ENCODE data around the gene RUSF1. TPM values are rescaled to one million over a fixed set of nuclear protein-coding genes. Genes with fewer than 3 reads are reported as not detected.
"Not testable (repeated sequence)": the region's sequence is repeated elsewhere in the genome, so short reads cannot be mapped to it uniquely, and the experiment has no call there.

RUSF1 gene
- total RNA-seq, 1 experiment from 2014 or later = 30.5 TPM

- not testable (repeated sequence) for H3K4me3 ChIP-seq (ENCODE audit: low read length); H3K9me3 ChIP-seq (ENCODE audit: low read length); H3K9ac ChIP-seq (ENCODE audit: low read length); H3K27ac ChIP-seq (ENCODE audit: low read length); H3K36me3 ChIP-seq (ENCODE audit: insufficient read depth, low read length); DNase-seq; H3K27me3 ChIP-seq (ENCODE audit: low read length); H2AFZ ChIP-seq (ENCODE audit: low read length); H3K4me1 ChIP-seq (ENCODE audit: low read length); H4K20me1 ChIP-seq (ENCODE audit: insufficient read depth, low read depth, low read length); H3K79me2 ChIP-seq (ENCODE audit: low read length); H3K9me2 ChIP-seq (replicated peaks; ENCODE audit: insufficient read depth, low read length); H3K4me2 ChIP-seq (ENCODE audit: low read depth, low read length, poor library complexity, severe bottlenecking)
Measured at GRCh38 chr16:31523768-31524167, 15.6 kb upstream of the RUSF1 start.

- no peaks in the 10 kb centered on the region for H3K36me3 ChIP-seq (ENCODE audit: insufficient read depth, low read length)
- no peak overlapping the region for H3K4me2 ChIP-seq (ENCODE audit: low read depth, low read length, poor library complexity, severe bottlenecking)
- H3K27ac ChIP-seq (ENCODE audit: low read length) = no peak overlapping the region
- H3K79me2 ChIP-seq (ENCODE audit: low read length) = no peaks in the 10 kb centered on the region
- DNase-seq = peak; percentile 12
- no peaks in the 10 kb centered on the region for H3K9me2 ChIP-seq (replicated peaks; ENCODE audit: insufficient read depth, low read length)
- no peaks in the 10 kb centered on the region for H3K27me3 ChIP-seq (ENCODE audit: low read length)
- no peaks in the 10 kb centered on the region for H3K4me1 ChIP-seq (ENCODE audit: low read length)
- H3K9ac ChIP-seq (ENCODE audit: low read length) = no peak overlapping the region
- H2AFZ ChIP-seq (ENCODE audit: low read length) = no peak overlapping the region
- H4K20me1 ChIP-seq (ENCODE audit: insufficient read depth, low read depth, low read length) = no peaks in the 10 kb centered on the region
- no peak overlapping the region for H3K4me3 ChIP-seq (ENCODE audit: low read length)
- no peaks in the 10 kb centered on the region for H3K9me3 ChIP-seq (ENCODE audit: low read length)
Measured at GRCh38 chr16:31522071-31522470, 13.9 kb upstream of the RUSF1 start.

GRCh38 chr16:31521368-31521767 is 13.2 kb upstream of the RUSF1 start:
- H2AFZ ChIP-seq (ENCODE audit: low read length) = no peak overlapping the region
- no peak overlapping the region for H3K9ac ChIP-seq (ENCODE audit: low read length)
- no peaks in the 10 kb centered on the region for H3K36me3 ChIP-seq (ENCODE audit: insufficient read depth, low read length)
- H3K9me2 ChIP-seq (replicated peaks; ENCODE audit: insufficient read depth, low read length) = no peaks in the 10 kb centered on the region
- no peaks in the 10 kb centered on the region for H3K79me2 ChIP-seq (ENCODE audit: low read length)
- H3K4me2 ChIP-seq (ENCODE audit: low read depth, low read length, poor library complexity, severe bottlenecking) = no peak overlapping the region
- no peak overlapping the region for H3K4me3 ChIP-seq (ENCODE audit: low read length)
- no peaks in the 10 kb centered on the region for H3K4me1 ChIP-seq (ENCODE audit: low read length)
- no peaks in the 10 kb centered on the region for H3K27me3 ChIP-seq (ENCODE audit: low read length)
- H3K9me3 ChIP-seq (ENCODE audit: low read length) = no peaks in the 10 kb centered on the region
- no peak for DNase-seq
- no peak overlapping the region for H3K27ac ChIP-seq (ENCODE audit: low read length)
- no peaks in the 10 kb centered on the region for H4K20me1 ChIP-seq (ENCODE audit: insufficient read depth, low read depth, low read length)

- H3K4me1 ChIP-seq (ENCODE audit: low read length) = no peaks in the 10 kb centered on the region
- H2AFZ ChIP-seq (ENCODE audit: low read length) = no peak overlapping the region
Measured at GRCh38 chr16:31519759-31520431, 11.7 kb upstream of the RUSF1 start.

GRCh38 chr16:31517800-31518402 is 9.7 kb upstream of the RUSF1 start:
- no peaks in the 10 kb centered on the region for H3K9me3 ChIP-seq (ENCODE audit: low read length)
- no peaks in the 10 kb centered on the region for H3K4me1 ChIP-seq (ENCODE audit: low read length)
- DNase-seq = peak; percentile 27

More at GRCh38 chr16:31519759-31520431, 11.7 kb upstream of the RUSF1 start:
- no peak overlapping the region for H3K4me3 ChIP-seq (ENCODE audit: low read length)
- no peak overlapping the region for H3K27ac ChIP-seq (ENCODE audit: low read length)
- no peak overlapping the region for H3K9ac ChIP-seq (ENCODE audit: low read length)
- H3K36me3 ChIP-seq (ENCODE audit: insufficient read depth, low read length) = no peaks in the 10 kb centered on the region
- DNase-seq = peak; percentile 11
- H3K79me2 ChIP-seq (ENCODE audit: low read length) = no peaks in the 10 kb centered on the region
- no peaks in the 10 kb centered on the region for H3K27me3 ChIP-seq (ENCODE audit: low read length)
- H3K9me3 ChIP-seq (ENCODE audit: low read length) = no peaks in the 10 kb centered on the region
- H3K9me2 ChIP-seq (replicated peaks; ENCODE audit: insufficient read depth, low read length) = no peaks in the 10 kb centered on the region
- no peaks in the 10 kb centered on the region for H4K20me1 ChIP-seq (ENCODE audit: insufficient read depth, low read depth, low read length)
- H3K4me2 ChIP-seq (ENCODE audit: low read depth, low read length, poor library complexity, severe bottlenecking) = no peak overlapping the region

GRCh38 chr16:31513884-31514283 is 5.7 kb upstream of the RUSF1 start:
- Histone ChIP-seq H4K20me1 (ENCODE audit: insufficient read depth, low read depth, low read length) (no peaks in the 10 kb centered on the region), H3K79me2 (ENCODE audit: low read length) (peaks cover 3% of the 10 kb centered on the region), H3K36me3 (ENCODE audit: insufficient read depth, low read length) (no peaks in the 10 kb centered on the region), H3K27me3 (ENCODE audit: low read length) (no peaks in the 10 kb centered on the region), H3K4me1 (ENCODE audit: low read length) (peaks cover 10% of the 10 kb centered on the region), H3K4me2 (ENCODE audit: low read depth, low read length, poor library complexity, severe bottlenecking) (no peak overlapping the region), H3K9me3 (ENCODE audit: low read length) (no peaks in the 10 kb centered on the region), H3K9me2 (replicated peaks; ENCODE audit: insufficient read depth, low read length) (no peaks in the 10 kb centered on the region), H3K27ac (ENCODE audit: low read length) (no peak overlapping the region), H3K4me3 (ENCODE audit: low read length) (no peak overlapping the region), H2AFZ (ENCODE audit: low read length) (no peak overlapping the region), H3K9ac (ENCODE audit: low read length) (no peak overlapping the region)
- no peak for DNase-seq

More at GRCh38 chr16:31517800-31518402, 9.7 kb upstream of the RUSF1 start:
- Histone ChIP-seq H3K9ac (ENCODE audit: low read length) (no peak overlapping the region), H3K27me3 (ENCODE audit: low read length) (no peaks in the 10 kb centered on the region), H3K4me2 (ENCODE audit: low read depth, low read length, poor library complexity, severe bottlenecking) (no peak overlapping the region), H3K9me2 (replicated peaks; ENCODE audit: insufficient read depth, low read length) (no peaks in the 10 kb centered on the region), H3K79me2 (ENCODE audit: low read length) (no peaks in the 10 kb centered on the region), H4K20me1 (ENCODE audit: insufficient read depth, low read depth, low read length) (no peaks in the 10 kb centered on the region), H3K36me3 (ENCODE audit: insufficient read depth, low read length) (no peaks in the 10 kb centered on the region), H3K27ac (ENCODE audit: low read length) (no peak overlapping the region), H3K4me3 (ENCODE audit: low read length) (no peak overlapping the region), H2AFZ (ENCODE audit: low read length) (no peak overlapping the region)

- Histone ChIP-seq H3K27ac (ENCODE audit: low read length) (no peak overlapping the region), H3K9ac (ENCODE audit: low read length) (no peak overlapping the region), H3K4me1 (ENCODE audit: low read length) (peaks cover 11% of the 10 kb centered on the region), H3K27me3 (ENCODE audit: low read length) (no peaks in the 10 kb centered on the region), H2AFZ (ENCODE audit: low read length) (no peak overlapping the region), H3K36me3 (ENCODE audit: insufficient read depth, low read length) (no peaks in the 10 kb centered on the region), H4K20me1 (ENCODE audit: insufficient read depth, low read depth, low read length) (no peaks in the 10 kb centered on the region), H3K4me2 (ENCODE audit: low read depth, low read length, poor library complexity, severe bottlenecking) (no peak overlapping the region), H3K9me2 (replicated peaks; ENCODE audit: insufficient read depth, low read length) (no peaks in the 10 kb centered on the region), H3K4me3 (ENCODE audit: low read length) (no peak overlapping the region), H3K9me3 (ENCODE audit: low read length) (no peaks in the 10 kb centered on the region), H3K79me2 (ENCODE audit: low read length) (peaks cover 9% of the 10 kb centered on the region)
- no peak for DNase-seq
Measured at GRCh38 chr16:31513126-31513525, 4.9 kb upstream of the RUSF1 start.

GRCh38 chr16:31508706-31509195 is 560 bp upstream of the RUSF1 start:
- Histone ChIP-seq H2AFZ (ENCODE audit: low read length) (peak overlapping the region; percentile 16), H4K20me1 (ENCODE audit: insufficient read depth, low read depth, low read length) (no peaks in the 10 kb centered on the region), H3K4me3 (ENCODE audit: low read length) (peak overlapping the region; percentile 79)

More at GRCh38 chr16:31508706-31509195, 560 bp upstream of the RUSF1 start:
- H3K27ac ChIP-seq (ENCODE audit: low read length) = peak overlapping the region; percentile 12; the same call in 1 of the 2 replicates
- no peaks in the 10 kb centered on the region for H3K27me3 ChIP-seq (ENCODE audit: low read length)
- no peaks in the 10 kb centered on the region for H3K9me2 ChIP-seq (replicated peaks; ENCODE audit: insufficient read depth, low read length)
- no peaks in the 10 kb centered on the region for H3K36me3 ChIP-seq (ENCODE audit: insufficient read depth, low read length)
- peaks cover 29% of the 10 kb centered on the region for H3K4me1 ChIP-seq (ENCODE audit: low read length)
- H3K79me2 ChIP-seq (ENCODE audit: low read length) = peaks cover 35% of the 10 kb centered on the region
- peak overlapping the region; percentile 94 for H3K4me2 ChIP-seq (ENCODE audit: low read depth, low read length, poor library complexity, severe bottlenecking)
- H3K9ac ChIP-seq (ENCODE audit: low read length) = peak overlapping the region; percentile 84
- H3K9me3 ChIP-seq (ENCODE audit: low read length) = no peaks in the 10 kb centered on the region
- DNase-seq = no peak

Data from Karpas-422 (cell line).